Rectal smooth muscle tissue (tissue), 1 donor: Measurements from ENCODE around the gene ALPG.

Experiments
- H3K27ac ChIP-seq: one replicate; pipeline ENCODE4 v1.7.0; 2013; ENCODE audit warnings: low read depth, low read length, inconsistent platforms
- H3K27me3 ChIP-seq: one replicate; pipeline ENCODE4 v1.7.0; 2013; ENCODE audit warnings: low read length; ENCODE audit not compliant: control insufficient read depth, insufficient read depth
- H3K36me3 ChIP-seq: one replicate; pipeline ENCODE4 v1.7.0; 2013; ENCODE audit warnings: low read length; ENCODE audit not compliant: control insufficient read depth, insufficient read depth
- H3K4me1 ChIP-seq: one replicate; pipeline ENCODE4 v1.7.0; 2013; ENCODE audit warnings: low read length; ENCODE audit not compliant: control insufficient read depth, insufficient read depth
- H3K4me3 ChIP-seq: one replicate; pipeline ENCODE4 v1.7.0; 2013; ENCODE audit warnings: low read length
- H3K9ac ChIP-seq: one replicate; pipeline ENCODE4 v1.7.0; 2013; ENCODE audit warnings: low read length

Gene ALPG

DNA sequence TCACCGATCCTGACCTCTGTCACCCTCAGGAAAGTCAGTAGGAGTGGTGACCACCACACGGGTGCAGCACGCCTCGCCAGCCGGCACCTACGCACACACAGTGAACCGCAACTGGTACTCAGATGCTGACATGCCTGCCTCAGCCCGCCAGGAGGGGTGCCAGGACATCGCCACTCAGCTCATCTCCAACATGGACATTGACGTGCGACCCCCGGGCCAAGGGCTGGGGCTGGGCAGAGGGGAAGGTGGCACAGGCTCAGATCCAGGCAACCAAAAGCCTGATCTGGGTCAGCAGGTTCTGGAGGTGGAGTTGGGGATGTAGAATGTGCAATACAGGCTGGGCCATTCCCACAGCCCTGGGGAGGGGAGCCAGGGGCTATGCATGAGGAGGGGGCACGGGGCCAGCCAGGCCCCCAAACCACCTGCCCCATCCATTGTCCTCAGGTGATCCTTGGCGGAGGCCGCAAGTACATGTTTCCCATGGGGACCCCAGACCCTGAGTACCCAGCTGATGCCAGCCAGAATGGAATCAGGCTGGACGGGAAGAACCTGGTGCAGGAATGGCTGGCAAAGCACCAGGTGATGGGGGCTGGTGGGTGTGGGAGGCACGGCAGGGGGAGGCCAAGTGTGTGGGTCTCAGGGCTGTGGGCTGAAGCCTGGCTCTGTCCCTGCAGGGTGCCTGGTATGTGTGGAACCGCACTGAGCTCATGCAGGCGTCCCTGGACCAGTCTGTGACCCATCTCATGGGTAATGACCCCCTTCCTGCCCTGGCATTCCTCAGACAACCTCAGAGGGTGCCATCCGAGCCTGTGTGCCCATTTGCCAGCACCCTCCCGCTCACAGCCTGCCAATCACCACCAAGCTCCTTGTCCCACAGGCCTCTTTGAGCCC is 50.7 kb downstream of the ALPG start:
- Histone ChIP-seq H3K27ac (no peak overlapping the region), H3K4me1 (no peaks in the 10 kb centered on the region), H3K27me3 (no peaks in the 10 kb centered on the region), H3K9ac (no peak overlapping the region), H3K36me3 (no peaks in the 10 kb centered on the region), H3K4me3 (no peak overlapping the region)

DNA sequence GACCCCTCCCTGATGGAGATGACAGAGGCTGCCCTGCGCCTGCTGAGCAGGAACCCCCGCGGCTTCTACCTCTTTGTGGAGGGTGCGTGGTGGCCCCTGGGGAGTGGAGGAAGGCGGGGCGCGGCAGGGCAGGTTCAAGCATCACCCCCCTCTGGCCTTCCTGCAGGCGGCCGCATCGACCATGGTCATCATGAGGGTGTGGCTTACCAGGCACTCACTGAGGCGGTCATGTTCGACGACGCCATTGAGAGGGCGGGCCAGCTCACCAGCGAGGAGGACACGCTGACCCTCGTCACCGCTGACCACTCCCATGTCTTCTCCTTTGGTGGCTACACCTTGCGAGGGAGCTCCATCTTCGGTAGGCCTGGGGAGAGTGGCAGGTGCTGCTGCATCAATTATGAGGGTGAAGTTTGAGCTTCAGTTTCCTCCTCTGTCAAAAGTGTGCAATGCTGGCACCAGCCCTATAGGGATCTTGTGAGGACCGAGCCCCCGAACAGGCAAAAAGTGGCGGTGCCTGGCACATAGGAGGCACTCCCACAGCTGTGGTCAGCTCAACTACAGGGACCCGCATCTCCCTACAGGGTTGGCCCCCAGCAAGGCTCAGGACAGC is 51.5 kb downstream of the ALPG start:
- no peaks in the 10 kb centered on the region for H3K36me3 ChIP-seq
- H3K27ac ChIP-seq = no peak overlapping the region
- H3K27me3 ChIP-seq = no peaks in the 10 kb centered on the region
- H3K4me3 ChIP-seq = no peak overlapping the region
- H3K9ac ChIP-seq = no peak overlapping the region
- no peaks in the 10 kb centered on the region for H3K4me1 ChIP-seq

DNA sequence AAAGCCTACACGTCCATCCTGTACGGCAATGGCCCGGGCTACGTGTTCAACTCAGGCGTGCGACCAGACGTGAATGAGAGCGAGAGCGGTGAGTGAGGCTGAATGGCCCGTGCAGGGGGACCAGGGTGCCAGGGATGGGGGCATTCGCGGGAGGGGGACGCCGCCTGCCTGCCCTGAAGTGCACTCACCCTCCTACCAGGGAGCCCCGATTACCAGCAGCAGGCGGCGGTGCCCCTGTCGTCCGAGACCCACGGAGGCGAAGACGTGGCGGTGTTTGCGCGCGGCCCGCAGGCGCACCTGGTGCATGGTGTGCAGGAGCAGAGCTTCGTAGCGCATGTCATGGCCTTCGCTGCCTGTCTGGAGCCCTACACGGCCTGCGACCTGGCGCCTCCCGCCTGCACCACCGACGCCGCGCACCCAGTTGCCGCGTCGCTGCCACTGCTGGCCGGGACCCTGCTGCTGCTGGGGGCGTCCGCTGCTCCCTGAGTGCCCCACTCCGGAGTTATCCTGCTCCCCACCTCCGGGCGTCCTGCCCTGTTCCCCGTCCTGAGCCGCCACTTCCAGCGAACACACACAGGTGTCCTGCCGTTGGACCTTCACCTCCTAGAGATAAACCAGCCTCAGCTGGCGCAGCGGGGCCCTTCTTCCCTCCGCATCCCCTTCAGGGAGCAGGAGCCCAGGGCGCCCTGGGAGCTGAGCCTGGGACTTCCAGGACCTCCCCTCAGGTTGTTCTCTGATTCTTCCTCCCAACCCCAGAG is 52.2 kb downstream of the ALPG start:
- no peak overlapping the region for H3K27ac ChIP-seq
- no peak overlapping the region for H3K4me3 ChIP-seq
- H3K27me3 ChIP-seq = no peaks in the 10 kb centered on the region
- H3K36me3 ChIP-seq = no peaks in the 10 kb centered on the region
- H3K9ac ChIP-seq = no peak overlapping the region
- no peaks in the 10 kb centered on the region for H3K4me1 ChIP-seq

DNA sequence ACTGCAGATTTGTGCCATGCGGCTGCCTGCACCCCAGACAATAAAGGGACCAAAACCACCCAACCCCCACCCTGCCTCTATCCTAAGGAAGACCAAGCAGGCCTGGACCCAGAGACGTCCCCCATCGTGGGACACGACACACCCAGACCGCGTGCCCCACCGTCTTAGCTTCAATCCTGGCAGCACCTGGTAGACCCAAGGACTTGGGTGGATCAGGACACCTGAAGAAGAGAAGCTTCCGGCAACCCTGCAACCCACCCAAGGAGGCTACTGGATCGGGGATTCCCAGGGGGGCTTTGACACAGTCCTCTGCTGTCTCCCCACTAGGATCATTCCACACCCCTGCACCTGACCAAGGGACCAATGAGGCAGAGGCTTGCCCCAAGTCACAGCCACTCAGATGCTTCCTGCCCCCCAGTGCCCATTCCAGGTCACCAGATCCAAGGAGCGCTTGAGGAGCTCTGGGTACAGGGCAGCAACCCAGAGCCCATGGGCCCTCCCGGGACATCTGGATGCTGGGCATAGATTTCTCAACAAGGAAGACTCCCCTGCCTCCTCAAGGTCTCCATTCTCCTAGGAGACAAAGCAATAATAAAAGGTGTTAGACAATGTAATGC is 52.9 kb downstream of the ALPG start:
- Histone ChIP-seq H3K4me1 (no peaks in the 10 kb centered on the region), H3K27ac (no peak overlapping the region), H3K27me3 (no peaks in the 10 kb centered on the region), H3K4me3 (no peak overlapping the region), H3K9ac (no peak overlapping the region), H3K36me3 (no peaks in the 10 kb centered on the region)

DNA sequence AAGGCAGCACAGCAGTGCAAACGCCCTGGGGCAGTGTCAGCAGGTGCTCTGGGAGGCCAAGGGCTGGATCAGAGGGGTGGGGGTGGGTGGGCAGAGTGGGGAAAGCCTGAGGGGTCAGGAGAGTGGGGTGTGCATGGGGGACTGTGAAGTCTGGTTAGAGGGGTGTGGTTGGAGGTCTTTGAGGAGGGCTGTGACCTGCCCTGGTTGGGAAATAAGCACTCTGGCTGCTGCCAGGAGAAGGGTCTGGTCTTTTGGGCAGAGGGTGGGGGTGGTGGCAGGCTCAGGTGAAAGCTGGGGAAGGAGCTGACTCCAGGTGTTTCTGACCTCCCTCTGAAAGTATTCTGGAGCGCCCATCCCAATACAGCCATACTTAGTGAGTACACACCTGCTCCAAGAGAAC is 53.5 kb downstream of the ALPG start:
- Histone ChIP-seq H3K9ac (no peak overlapping the region), H3K4me3 (no peak overlapping the region), H3K27ac (no peak overlapping the region), H3K36me3 (no peaks in the 10 kb centered on the region), H3K27me3 (no peaks in the 10 kb centered on the region), H3K4me1 (no peaks in the 10 kb centered on the region)
